ENCODE measurements around the gene PAFAH1B2. TPM values are rescaled to one million over a fixed set of nuclear protein-coding genes. Genes with fewer than 3 reads are reported as not detected.
"Not testable (repeated sequence)": the region's sequence is repeated elsewhere in the genome, so short reads cannot be mapped to it uniquely, and the experiment has no call there.

The PAFAH1B2 gene
- total RNA-seq, 1 donor from 2014 or later = 231 TPM

DNA sequence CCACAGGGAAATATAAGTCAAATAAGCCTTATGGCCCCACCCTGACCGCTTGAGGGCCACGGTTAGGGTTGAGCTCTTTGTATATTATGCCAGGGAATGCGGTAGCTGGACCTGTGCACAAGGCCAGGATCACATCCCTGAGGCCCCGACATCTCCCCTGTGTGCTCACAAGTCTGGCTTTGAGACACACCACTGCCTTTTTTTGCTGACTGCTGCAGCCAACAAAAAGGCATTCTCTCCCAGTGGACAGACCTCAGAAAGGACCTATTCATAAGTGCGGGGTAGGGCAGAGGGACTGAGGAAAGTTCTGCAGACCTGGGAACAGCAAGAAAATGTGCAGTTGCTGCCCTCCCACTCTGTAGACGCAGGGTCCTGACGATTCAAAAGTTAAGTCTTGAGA lies 31.0 kb downstream of the PAFAH1B2 start:
- no peak for DNase-seq

DNA sequence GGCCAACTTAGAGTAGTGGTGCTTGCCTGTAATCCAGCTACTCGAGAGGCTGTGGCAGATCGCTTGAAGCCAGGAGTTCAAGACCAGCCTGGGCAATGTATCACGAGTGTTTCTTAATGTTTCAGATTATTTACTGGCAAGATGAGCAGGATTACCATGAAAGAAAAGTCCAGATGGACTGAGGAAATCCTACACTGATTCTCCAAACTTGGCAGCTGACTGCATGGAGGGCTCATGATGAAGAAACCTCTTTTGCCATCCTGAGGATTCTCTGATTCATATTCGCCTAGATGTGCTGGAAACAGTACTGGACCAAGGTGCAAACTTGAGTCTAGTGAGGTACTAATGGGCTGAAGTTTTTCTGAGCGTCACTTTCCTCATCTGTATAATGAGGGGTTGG lies 31.7 kb downstream of the PAFAH1B2 start:
- no peak for DNase-seq

GRCh38 chr11:117176186-117176585 lies 32.1 kb downstream of the PAFAH1B2 start:
- DNase-seq = no peak

GRCh38 chr11:117177534-117178209 lies 33.6 kb downstream of the PAFAH1B2 start:
- peak; percentile 36 for DNase-seq

- DNase-seq = peak; percentile 96
Observed at GRCh38 chr11:117178210-117179034, 34.3 kb downstream of the PAFAH1B2 start, which contains the start of gene SIDT2. Gene SIDT2, plus strand, starts transcription at chr11:117178743. Its CDS starts 521 bp downstream, at chr11:117179264.

DNA sequence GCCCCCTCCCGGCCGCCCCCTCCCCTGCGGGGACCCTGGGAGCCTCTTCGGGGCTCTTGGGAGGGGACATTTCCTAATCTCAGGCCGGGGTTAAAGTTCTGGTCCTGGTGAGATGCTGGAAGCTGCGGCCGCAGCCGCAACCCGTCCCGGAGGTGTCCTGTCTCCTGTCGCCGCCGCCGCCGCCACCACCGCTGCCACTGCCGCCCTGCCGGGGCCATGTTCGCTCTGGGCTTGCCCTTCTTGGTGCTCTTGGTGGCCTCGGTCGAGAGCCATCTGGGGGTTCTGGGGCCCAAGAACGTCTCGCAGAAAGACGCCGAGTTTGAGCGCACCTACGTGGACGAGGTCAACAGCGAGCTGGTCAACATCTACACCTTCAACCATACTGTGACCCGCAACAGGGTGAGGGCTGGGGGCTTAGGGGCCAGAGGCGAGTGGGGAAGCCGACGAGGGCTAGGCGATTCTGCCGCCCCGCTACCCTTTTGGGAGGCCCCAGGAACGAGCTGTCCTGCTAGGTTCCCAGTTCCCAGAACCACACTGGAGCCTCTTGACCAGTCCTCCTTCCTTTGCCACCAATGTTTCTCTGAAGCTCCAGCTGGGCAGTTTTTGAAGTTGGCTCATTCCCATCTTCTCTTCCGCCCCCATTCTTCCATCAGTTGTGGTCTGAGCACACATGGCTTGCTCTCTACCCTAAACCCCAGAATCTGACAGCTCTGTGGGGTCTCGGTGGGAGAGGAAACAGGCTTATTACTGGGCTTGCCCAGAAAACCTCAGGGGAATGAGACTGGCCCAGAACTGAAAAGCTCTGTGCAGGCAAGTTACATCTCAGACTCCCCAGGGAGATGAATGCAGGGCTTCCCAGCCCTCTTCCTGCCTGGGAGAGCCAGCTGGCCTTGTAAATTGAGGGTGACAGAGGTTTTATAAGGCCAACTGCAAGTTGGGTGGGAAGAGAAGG lies 35.2 kb downstream of the PAFAH1B2 start:
- DNase-seq = peak; percentile 28

GRCh38 chr11:117180020-117180419 lies 35.9 kb downstream of the PAFAH1B2 start:
- no peak for DNase-seq

- peak; percentile 94 for DNase-seq
Observed at GRCh38 chr11:117180661-117181585, 36.8 kb downstream of the PAFAH1B2 start.

DNA sequence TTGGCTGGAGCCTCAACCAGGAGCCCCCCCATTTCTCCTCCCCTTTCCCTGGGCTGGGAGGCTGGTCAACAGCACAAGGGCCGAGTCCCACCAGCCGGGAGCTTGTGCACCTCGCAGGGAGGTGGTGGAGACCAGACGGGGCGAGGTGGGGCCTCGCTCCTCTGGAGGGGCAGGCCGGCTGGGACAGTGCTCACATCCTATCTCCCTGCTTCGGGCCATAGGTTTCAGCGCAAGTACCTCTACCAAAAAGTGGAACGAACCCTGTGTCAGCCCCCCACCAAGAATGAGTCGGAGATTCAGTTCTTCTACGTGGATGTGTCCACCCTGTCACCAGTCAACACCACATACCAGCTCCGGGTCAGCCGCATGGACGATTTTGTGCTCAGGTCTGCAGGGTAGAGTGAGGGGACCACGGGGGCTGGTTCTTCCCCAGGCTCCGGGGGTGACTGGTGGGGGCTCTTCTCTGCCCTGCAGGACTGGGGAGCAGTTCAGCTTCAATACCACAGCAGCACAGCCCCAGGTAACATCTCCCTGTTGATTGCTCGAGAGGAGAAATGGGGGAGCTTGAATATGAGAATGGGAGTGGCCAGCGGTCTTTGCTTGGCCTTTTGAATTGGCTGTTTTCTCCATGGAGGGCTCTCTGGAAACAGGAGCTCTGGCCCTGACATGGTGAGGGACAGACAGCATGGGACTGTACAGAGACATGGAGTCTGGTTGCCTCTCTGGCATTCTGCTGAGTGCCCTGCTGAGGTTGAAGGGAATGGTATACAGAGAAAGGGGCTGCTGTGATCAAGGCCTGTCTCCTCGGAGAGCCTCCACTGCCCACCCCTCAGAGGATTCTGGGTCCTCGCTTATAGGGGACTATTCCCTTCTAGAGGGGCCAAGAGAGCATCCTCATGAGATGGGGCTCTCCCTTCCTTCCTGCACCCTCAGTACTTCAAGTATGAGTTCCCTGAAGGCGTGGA lies 37.8 kb downstream of the PAFAH1B2 start:
- DNase-seq = no peak

GRCh38 chr11:117182551-117182935 lies 38.5 kb downstream of the PAFAH1B2 start:
- no peak for DNase-seq

DNA sequence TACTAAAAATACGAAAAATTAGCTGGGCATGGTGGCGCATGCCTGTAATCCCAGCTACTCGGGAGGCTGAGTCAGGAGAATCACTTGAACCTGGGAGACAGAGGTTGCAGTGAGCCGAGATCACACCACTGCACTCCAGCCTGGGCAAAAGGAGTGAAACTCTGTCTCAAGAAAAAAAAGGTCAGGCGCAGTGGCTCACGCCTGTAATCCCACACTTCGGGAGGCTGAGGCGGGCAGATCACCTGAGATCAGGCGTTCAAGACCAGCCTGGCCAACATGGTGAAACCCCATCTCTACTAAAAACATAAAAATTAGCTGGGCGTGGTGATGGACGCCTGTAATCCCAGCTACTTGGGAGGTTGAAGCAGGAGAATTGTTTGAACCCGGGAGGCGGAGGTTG lies 39.1 kb downstream of the PAFAH1B2 start:
- not testable (repeated sequence) for DNase-seq

GRCh38 chr11:117183724-117184349 lies 39.8 kb downstream of the PAFAH1B2 start:
- no peak for DNase-seq

- DNase-seq = no peak
Observed at GRCh38 chr11:117185736-117186430, 41.8 kb downstream of the PAFAH1B2 start.

DNA sequence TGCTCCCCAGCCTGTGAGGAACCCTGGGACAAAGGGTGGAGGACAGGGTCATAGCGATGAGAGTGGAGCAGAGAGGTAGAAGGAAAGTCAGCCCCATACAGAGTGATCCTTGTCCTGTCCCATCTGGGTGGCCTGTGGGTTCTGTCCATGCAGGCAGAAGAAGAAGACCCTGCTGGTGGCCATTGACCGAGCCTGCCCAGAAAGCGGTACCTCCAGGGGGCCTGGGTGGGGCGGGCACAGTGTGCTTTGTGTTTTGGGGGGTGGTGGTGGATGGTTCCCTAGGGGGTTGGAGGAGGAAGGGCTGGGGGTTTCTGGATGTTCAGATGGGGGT lies 42.3 kb downstream of the PAFAH1B2 start:
- no peak for DNase-seq

DNA sequence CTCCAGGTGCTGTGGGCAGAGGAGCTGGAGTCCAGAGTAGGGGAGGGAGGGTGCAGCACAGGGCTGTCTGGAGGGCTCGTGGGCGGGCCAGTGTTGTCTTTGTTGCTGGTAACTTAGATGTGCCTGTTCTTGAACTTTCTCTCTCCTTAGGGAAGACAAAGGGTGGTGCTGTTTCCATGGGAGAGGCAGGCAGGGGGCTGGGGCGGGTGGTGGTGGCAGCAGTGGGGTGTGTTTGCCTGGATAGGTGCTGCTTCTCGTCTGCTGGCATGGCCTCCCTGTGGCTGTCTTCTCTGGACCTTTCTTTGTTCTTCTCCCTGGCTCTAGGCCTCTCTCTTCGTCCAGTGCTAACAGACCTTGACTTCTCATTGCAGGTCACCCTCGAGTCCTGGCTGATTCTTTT lies 42.9 kb downstream of the PAFAH1B2 start:
- no peak for DNase-seq

DNA sequence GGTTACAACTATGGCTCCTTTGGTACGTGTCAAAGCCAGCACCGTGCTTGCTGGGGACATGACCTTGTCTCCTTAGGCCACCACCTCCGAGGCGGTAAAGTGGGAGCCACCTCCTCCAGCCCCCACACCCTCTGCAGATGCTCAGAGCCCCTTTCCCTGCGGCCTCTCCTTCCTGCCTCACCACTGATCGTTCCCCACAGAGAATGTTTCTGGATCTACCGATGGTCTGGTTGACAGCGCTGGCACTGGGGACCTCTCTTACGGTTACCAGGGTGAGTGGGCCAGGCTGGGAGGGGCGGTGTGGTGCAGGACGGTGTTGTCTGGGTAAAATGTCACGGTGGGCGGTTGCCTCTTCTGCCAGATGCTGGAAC lies 43.3 kb downstream of the PAFAH1B2 start:
- no peak for DNase-seq

GRCh38 chr11:117187799-117188481 lies 43.9 kb downstream of the PAFAH1B2 start:
- no peak for DNase-seq

- no peak for DNase-seq
Observed at GRCh38 chr11:117188620-117189081, 44.6 kb downstream of the PAFAH1B2 start.
